ENCODE results near the gene MORN3.

- TF ChIP-seq CTCF (conservative IDR thresholded peaks at IDR 0.05; ENCODE audit: low read depth, low read length) (no peak), POLR2A (IDR thresholded peaks at IDR 0.05; ENCODE audit: low read depth, low read length) (no peak)
Measured at GRCh38 chr12:121701667-121702277, 32.3 kb upstream of the MORN3 start.

All from IMR-90 (cell line).